ENCODE data around the gene FCHSD2.

GRCh38 chr11:73152086-73152853 lies 10.2 kb upstream of the FCHSD2 start:
- TF ChIP-seq POLR2A (IDR thresholded peaks at IDR 0.05), result no peak
- no peak for TF ChIP-seq CTCF (IDR thresholded peaks at IDR 0.05)
